ENCODE results near the gene C1QTNF12. TPM values are rescaled to one million over a fixed set of nuclear protein-coding genes. Genes with fewer than 3 reads are reported as not detected.

C1QTNF12 gene
- polyA plus RNA-seq, 1 of the 3 experiments (the other 2 are of a cell fraction), result 0.59 TPM

- Histone ChIP-seq H2AFZ (ENCODE audit: low read depth) (no peak overlapping the region; the same call in 1 of the 2 replicates), H3K79me2 (ENCODE audit: insufficient read depth) (peaks cover 55% of the 10 kb centered on the region), H3K4me1 (ENCODE audit: control insufficient read depth in 1 of 2, insufficient read depth in 2 of 2, low read depth in 1 of 2, low read length in 1 of 2) (peaks cover 0 to 28% of the 10 kb centered on the region in 2 experiments; a peak in 1 of 4 replicates)
Observed at GRCh38 chr1:1272341-1273208, 26.1 kb upstream of the C1QTNF12 start.

More at GRCh38 chr1:1272341-1273208, 26.1 kb upstream of the C1QTNF12 start:
- TF ChIP-seq SIN3A (IDR thresholded peaks at IDR 0.05; ENCODE audit: borderline replicate concordance, low read depth, low read length), result no peak
- no peak for TF ChIP-seq POLR2AphosphoS5 (IDR thresholded peaks at IDR 0.05; ENCODE audit: low read depth, low read length)
- no peak for TF ChIP-seq NRF1 (IDR thresholded peaks at IDR 0.05; ENCODE audit: low read depth, low read length)
- TF ChIP-seq NFIC (IDR thresholded peaks at IDR 0.05; ENCODE audit: borderline replicate concordance), result no peak
- TF ChIP-seq EZH2phosphoT487 (IDR thresholded peaks at IDR 0.05; ENCODE audit: borderline replicate concordance, low read depth), result no peak
- no peak for TF ChIP-seq SMC3 (IDR thresholded peaks at IDR 0.05; ENCODE audit: low read depth, low read length)
- no peak for TF ChIP-seq PBX3 (IDR thresholded peaks at IDR 0.05)
- TF ChIP-seq RXRA (IDR thresholded peaks at IDR 0.05; ENCODE audit: borderline replicate concordance, low read depth), result no peak
- no peak for TF ChIP-seq MXI1 (IDR thresholded peaks at IDR 0.05; ENCODE audit: low read depth, low read length)
- TF ChIP-seq ZBTB33 (IDR thresholded peaks at IDR 0.05; ENCODE audit: borderline replicate concordance, low read depth), result no peak
- TF ChIP-seq MAX (IDR thresholded peaks at IDR 0.05; ENCODE audit: low read depth), result no peak
- no peak for TF ChIP-seq YY1 (IDR thresholded peaks at IDR 0.05; ENCODE audit: low read depth)
- TF ChIP-seq FOXM1 (IDR thresholded peaks at IDR 0.05; ENCODE audit: low read depth), result no peak
- no peak for TF ChIP-seq TCF12 (IDR thresholded peaks at IDR 0.05)
- TF ChIP-seq USF2 (IDR thresholded peaks at IDR 0.05; ENCODE audit: borderline replicate concordance, low read depth, low read length), result no peak
- H3K4me3 ChIP-seq (ENCODE audit: low read depth in 2 of 2, low read length in 1 of 2), result peak overlapping the region; percentile 76 to 84
- WGBS (ENCODE audit: low lambda C conversion rate), result 28% methylated on average over 31 of the region's 43 CpGs
- CTCF ChIA-PET, result interaction anchor here (1.0 to 2.5 kb wide), 4 partner anchors 12 to 19 kb away, joined by 3 to 10 read pairs (median 5); no protein-coding TSS in a partner anchor
- peaks cover 52% of the 10 kb centered on the region for H4K20me1 ChIP-seq (ENCODE audit: insufficient read depth)
- no peaks in the 10 kb centered on the region for H3F3A ChIP-seq (replicated peaks; ENCODE audit: insufficient read depth)
- peak overlapping the region; percentile 83 for H3K9ac ChIP-seq
- DNase-seq, result no peak
- H3K9me2 ChIP-seq, result no peaks in the 10 kb centered on the region
- peaks cover 0 to 6% of the 10 kb centered on the region in 2 experiments for H3K36me3 ChIP-seq (replicated peaks in 1 of 2; ENCODE audit: control insufficient read depth in 1 of 2, insufficient read depth in 2 of 2, low read length in 1 of 2)
- no peaks in the 10 kb centered on the region for H3K9me3 ChIP-seq
- no peaks in the 10 kb centered on the region for H3K27me3 ChIP-seq (ENCODE audit: insufficient read depth)
- peak overlapping the region; percentile 96 for H3K4me2 ChIP-seq
- POLR2A ChIA-PET, result interaction anchor here (1.0 to 1.1 kb wide), 2 partner anchors 116 to 150 kb away, joined by 3 to 4 read pairs; no protein-coding TSS in a partner anchor
- peak overlapping the region in 1 of 2 experiments; percentile 47; a peak in 2 of 4 replicates for H3K27ac ChIP-seq (ENCODE audit: low read depth in 2 of 2, low read length in 1 of 2)

All from SK-N-SH (cell line).